ENCODE data around the gene METTL13.

GRCh38 chr1:171744986-171745385 is 36.5 kb upstream of the METTL13 start:
- TF ChIP-seq CTCF (IDR thresholded peaks at IDR 0.05) (no peak), POLR2A (IDR thresholded peaks at IDR 0.05) (no peak)
